ENCODE data around the gene SPACA6. TPM values are rescaled to one million over a fixed set of nuclear protein-coding genes. Genes with fewer than 3 reads are reported as not detected.

The SPACA6 gene
- total RNA-seq, 2 donors from 2014 or later, result 24.6 to 47.7 TPM

- no peak for DNase-seq (ENCODE audit: low spot score)
- peaks cover 13% of the 10 kb centered on the region for H3K4me1 ChIP-seq (replicated peaks)
- no peak for TF ChIP-seq POLR2A (IDR thresholded peaks at IDR 0.05)
- TF ChIP-seq POLR2AphosphoS5 (IDR thresholded peaks at IDR 0.05), result no peak
- TF ChIP-seq CTCF (IDR thresholded peaks at IDR 0.05), result no peak
- H3K36me3 ChIP-seq, result no peaks in the 10 kb centered on the region
- intact Hi-C loops (cut with DNase I), result loop anchor here (5.0 kb wide), 1 partner anchor 334 kb away; the partner anchor contains the start of genes CLDND2 and ETFB
- no peak overlapping the region for H3K4me3 ChIP-seq
- peak overlapping the region; percentile 88 to 91 for H3K27ac ChIP-seq
- 79% methylated on average over 12 of the region's 12 CpGs for WGBS
- H3K9me3 ChIP-seq, result no peaks in the 10 kb centered on the region
- no peaks in the 10 kb centered on the region for H3K27me3 ChIP-seq (replicated peaks; ENCODE audit: insufficient read depth)
Measured at GRCh38 chr19:51701468-51702100, 8.5 kb downstream of the SPACA6 start.

- Histone ChIP-seq H3K27me3 (replicated peaks; ENCODE audit: insufficient read depth) (no peaks in the 10 kb centered on the region), H3K4me1 (replicated peaks) (peaks cover 13% of the 10 kb centered on the region), H3K9me3 (no peaks in the 10 kb centered on the region), H3K36me3 (no peaks in the 10 kb centered on the region), H3K4me3 (peak overlapping the region in 1 of 2 donors; percentile 71), H3K27ac (peak overlapping the region; percentile 88 to 91)
- intact Hi-C loops (cut with DNase I), result loop anchor here (5.0 kb wide), 1 partner anchor 335 kb away; the partner anchor contains the start of genes CLDND2 and ETFB
- DNase-seq (ENCODE audit: low spot score), result peak; percentile 85
- peak; percentile 80 for TF ChIP-seq POLR2AphosphoS5 (IDR thresholded peaks at IDR 0.05)
- no peak for TF ChIP-seq CTCF (IDR thresholded peaks at IDR 0.05)
- TF ChIP-seq POLR2A (IDR thresholded peaks at IDR 0.05), result peak; percentile 52
- 20% methylated on average over 27 of the region's 27 CpGs for WGBS
Measured at GRCh38 chr19:51702103-51702824, 9.1 kb downstream of the SPACA6 start.

- peak overlapping the region; percentile 88 to 91 for H3K27ac ChIP-seq
- no peak for TF ChIP-seq CTCF (IDR thresholded peaks at IDR 0.05)
- TF ChIP-seq POLR2A (IDR thresholded peaks at IDR 0.05), result peak; percentile 36
- TF ChIP-seq POLR2AphosphoS5 (IDR thresholded peaks at IDR 0.05), result peak; percentile 59
- peak overlapping the region; percentile 57 to 71 for H3K4me3 ChIP-seq
- peak; percentile 73 for DNase-seq (ENCODE audit: low spot score)
- H3K27me3 ChIP-seq (replicated peaks; ENCODE audit: insufficient read depth), result no peaks in the 10 kb centered on the region
- H3K9me3 ChIP-seq, result no peaks in the 10 kb centered on the region
- 36% methylated on average over 46 of the region's 46 CpGs for WGBS
- peaks cover 13% of the 10 kb centered on the region for H3K4me1 ChIP-seq (replicated peaks)
- intact Hi-C loops (cut with DNase I), result loop anchor here (5.0 kb wide), 1 partner anchor 336 kb away; the partner anchor contains the start of genes CLDND2 and ETFB
- no peaks in the 10 kb centered on the region for H3K36me3 ChIP-seq
Measured at GRCh38 chr19:51702825-51703574, 9.9 kb downstream of the SPACA6 start.

GRCh38 chr19:51703575-51704515 is 10.7 kb downstream of the SPACA6 start:
- Histone ChIP-seq H3K9me3 (no peaks in the 10 kb centered on the region), H3K4me1 (replicated peaks) (peaks cover 13% of the 10 kb centered on the region), H3K4me3 (peak overlapping the region; percentile 57 to 71), H3K36me3 (no peaks in the 10 kb centered on the region), H3K27me3 (replicated peaks; ENCODE audit: insufficient read depth) (no peaks in the 10 kb centered on the region), H3K27ac (peak overlapping the region; percentile 88 to 91)
- WGBS, result 2% methylated on average over 63 of the region's 74 CpGs
- intact Hi-C loops (cut with DNase I), result loop anchor here (2.0 to 5.0 kb wide), 2 partner anchors 13 to 337 kb away; partner anchors contain the start of genes CLDND2 and ETFB
- TF ChIP-seq POLR2AphosphoS5 (IDR thresholded peaks at IDR 0.05) (peak; percentile 88), CTCF (IDR thresholded peaks at IDR 0.05) (peak; percentile 17 to 76 (median 62)), POLR2A (IDR thresholded peaks at IDR 0.05) (peak; percentile 92)
- peak; percentile 97 for DNase-seq (ENCODE audit: low spot score)

Measured in prostate gland (tissue), 2 donors.